NT2/D1 (cell line): ENCODE results near the gene CA7.

Source experiments
- DNase-seq: peaks from one replicate; pipeline ENCODE4 v3.0.0-alpha.2; 2011; ENCODE audit warnings: low read depth, low spot score
- H3K27me3 ChIP-seq: 2 replicates; pipeline ENCODE4 v1.6.0; 2011; ENCODE audit warnings: mild to moderate bottlenecking; ENCODE audit not compliant: insufficient read length, insufficient read depth
- H3K36me3 ChIP-seq: 2 replicates; pipeline ENCODE4 v1.6.1; 2011; ENCODE audit warnings: mild to moderate bottlenecking, low read length, mixed read lengths; ENCODE audit not compliant: insufficient read depth, insufficient read length
- H3K4me1 ChIP-seq: 2 replicates; pipeline ENCODE4 v1.5.1; 2011; ENCODE audit not compliant: insufficient read depth, insufficient read length
- H3K4me3 ChIP-seq: 2 replicates; pipeline ENCODE4 v1.5.1; 2011; ENCODE audit warnings: low read depth; ENCODE audit not compliant: insufficient read length
- H3K9ac ChIP-seq: 2 replicates; pipeline ENCODE4 v1.6.0; 2011; ENCODE audit warnings: low read depth; ENCODE audit not compliant: insufficient read length
- H3K9me3 ChIP-seq: 2 replicates; pipeline ENCODE4 v1.5.1; 2011; ENCODE audit warnings: mild to moderate bottlenecking, low read length; ENCODE audit not compliant: insufficient read depth
- SUZ12 ChIP-seq: IDR thresholded peaks from 2 replicates; pipeline ENCODE4 v1.6.1; 2011; ENCODE audit not compliant: insufficient read length, insufficient read depth; ENCODE audit errors: extremely low read depth
- YY1 ChIP-seq: IDR thresholded peaks from 2 replicates; pipeline ENCODE4 v1.6.1; 2011; ENCODE audit not compliant: insufficient read length, insufficient read depth
- ZNF274 ChIP-seq: IDR thresholded peaks from 2 replicates; pipeline ENCODE4 v1.6.1; 2011; ENCODE audit warnings: mild to moderate bottlenecking, low read depth, low read length

The CA7 gene

GRCh38 chr16:66846831-66847230, 2.6 kb downstream of the CA7 start:
- no peaks in the 10 kb centered on the region for H3K9me3 ChIP-seq
- no peaks in the 10 kb centered on the region for H3K36me3 ChIP-seq
- peaks cover 63% of the 10 kb centered on the region for H3K27me3 ChIP-seq
- TF ChIP-seq ZNF274 (no peak), YY1 (no peak), SUZ12 (no peak)
- H3K4me3 ChIP-seq, result no peak overlapping the region
- no peak overlapping the region for H3K9ac ChIP-seq
- no peak for DNase-seq
- H3K4me1 ChIP-seq, result peaks cover 7% of the 10 kb centered on the region

DNA sequence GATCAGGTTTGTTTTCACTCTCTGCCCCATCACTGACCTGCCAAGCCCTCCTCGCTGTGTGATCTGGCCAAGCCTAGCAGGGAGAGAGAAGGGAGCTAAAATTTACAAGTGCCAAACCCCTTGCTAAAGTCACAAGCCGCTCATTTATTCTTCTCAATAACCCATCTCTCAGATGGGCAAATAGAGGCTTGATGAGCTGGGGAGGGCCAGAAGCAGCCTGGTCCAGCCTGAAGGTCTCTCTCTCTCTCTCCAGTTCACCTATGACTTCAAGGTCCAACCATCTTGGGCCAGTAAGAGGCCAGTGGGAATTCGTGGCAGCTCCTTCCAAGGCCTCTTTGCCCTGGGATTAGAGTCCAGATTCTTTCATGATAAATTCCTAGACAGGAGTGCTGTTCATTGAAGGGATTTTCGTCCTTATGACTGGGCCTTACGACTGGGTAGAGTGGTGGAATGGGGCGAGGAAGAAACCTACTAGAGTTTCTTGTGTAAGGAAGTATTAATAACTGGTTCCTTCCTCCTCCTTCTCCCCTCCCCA, 3.4 kb downstream of the CA7 start:
- Histone ChIP-seq H3K9me3 (no peaks in the 10 kb centered on the region), H3K27me3 (peaks cover 57% of the 10 kb centered on the region), H3K36me3 (no peaks in the 10 kb centered on the region), H3K9ac (no peak overlapping the region), H3K4me3 (no peak overlapping the region), H3K4me1 (peaks cover 7% of the 10 kb centered on the region)
- TF ChIP-seq SUZ12 (no peak), YY1 (no peak), ZNF274 (no peak)
- DNase-seq, result no peak

- no peaks in the 10 kb centered on the region for H3K36me3 ChIP-seq
- no peak overlapping the region for H3K9ac ChIP-seq
- H3K4me1 ChIP-seq, result peaks cover 3% of the 10 kb centered on the region
- TF ChIP-seq YY1, result no peak
- TF ChIP-seq ZNF274, result no peak
- TF ChIP-seq SUZ12, result no peak
- DNase-seq, result no peak
- peaks cover 51% of the 10 kb centered on the region for H3K27me3 ChIP-seq
- no peak overlapping the region for H3K4me3 ChIP-seq
- no peaks in the 10 kb centered on the region for H3K9me3 ChIP-seq
These were observed 4.0 kb downstream of the CA7 start for GRCh38 chr16:66848172-66848571.

DNA sequence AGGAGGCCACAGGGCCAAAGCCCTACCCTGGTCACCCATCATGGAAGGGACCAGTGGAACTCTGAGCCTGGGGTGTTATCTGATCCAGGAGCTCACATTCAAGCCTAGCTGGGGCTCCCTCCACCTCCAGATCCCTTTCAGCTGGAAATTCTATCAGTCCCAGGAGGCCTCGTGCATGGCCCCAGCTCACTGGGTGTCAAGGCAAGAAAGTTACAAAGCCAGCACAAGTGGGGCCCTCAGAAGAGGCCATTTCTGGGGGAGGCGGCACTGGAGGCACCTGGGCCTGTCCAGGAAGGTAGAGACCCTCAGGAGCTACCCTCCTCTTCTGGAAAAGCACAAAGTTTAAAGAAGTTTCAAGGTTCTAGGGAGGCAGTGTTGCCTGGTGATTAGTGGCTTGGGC, 4.8 kb downstream of the CA7 start:
- Histone ChIP-seq H3K9ac (no peak overlapping the region), H3K4me3 (no peak overlapping the region), H3K36me3 (no peaks in the 10 kb centered on the region), H3K9me3 (no peaks in the 10 kb centered on the region), H3K27me3 (peaks cover 43% of the 10 kb centered on the region), H3K4me1 (peaks cover 2% of the 10 kb centered on the region)
- DNase-seq, result no peak
- no peak for TF ChIP-seq SUZ12
- TF ChIP-seq ZNF274, result no peak
- no peak for TF ChIP-seq YY1

- H3K9me3 ChIP-seq, result no peaks in the 10 kb centered on the region
- H3K4me1 ChIP-seq, result peaks cover 2% of the 10 kb centered on the region
- no peak overlapping the region for H3K9ac ChIP-seq
- H3K4me3 ChIP-seq, result no peak overlapping the region
- TF ChIP-seq YY1 (no peak), ZNF274 (no peak), SUZ12 (no peak)
- peaks cover 38% of the 10 kb centered on the region for H3K27me3 ChIP-seq
- H3K36me3 ChIP-seq, result no peaks in the 10 kb centered on the region
- DNase-seq, result no peak
These were observed 5.3 kb downstream of the CA7 start for GRCh38 chr16:66849549-66849948.

- no peak for DNase-seq
- no peak overlapping the region for H3K4me3 ChIP-seq
- no peaks in the 10 kb centered on the region for H3K36me3 ChIP-seq
- H3K9me3 ChIP-seq, result no peaks in the 10 kb centered on the region
- peaks cover 31% of the 10 kb centered on the region for H3K27me3 ChIP-seq
- peaks cover 2% of the 10 kb centered on the region for H3K4me1 ChIP-seq
- H3K9ac ChIP-seq, result no peak overlapping the region
- TF ChIP-seq ZNF274, result no peak
- no peak for TF ChIP-seq YY1
- TF ChIP-seq SUZ12, result no peak
These were observed 6.1 kb downstream of the CA7 start for GRCh38 chr16:66850115-66850815.

GRCh38 chr16:66851166-66851964, 7.2 kb downstream of the CA7 start:
- Histone ChIP-seq H3K9me3 (no peaks in the 10 kb centered on the region), H3K27me3 (peaks cover 20% of the 10 kb centered on the region), H3K36me3 (no peaks in the 10 kb centered on the region), H3K9ac (no peak overlapping the region), H3K4me1 (peaks cover 5% of the 10 kb centered on the region), H3K4me3 (no peak overlapping the region)
- DNase-seq, result no peak
- no peak for TF ChIP-seq SUZ12
- TF ChIP-seq ZNF274, result no peak
- no peak for TF ChIP-seq YY1
